GM21526 (cell line): ENCODE data around the gene MRPL27.

ENCODE experiments used
- ATAC-seq: cut with Tn5 transposase; IDR thresholded peaks from one replicate; pipeline ENCODE4 v1.9.1; 2021; ENCODE audit warnings: moderate library complexity; ENCODE audit not compliant: unreplicated experiment, low FRiP score

MRPL27 gene

DNA sequence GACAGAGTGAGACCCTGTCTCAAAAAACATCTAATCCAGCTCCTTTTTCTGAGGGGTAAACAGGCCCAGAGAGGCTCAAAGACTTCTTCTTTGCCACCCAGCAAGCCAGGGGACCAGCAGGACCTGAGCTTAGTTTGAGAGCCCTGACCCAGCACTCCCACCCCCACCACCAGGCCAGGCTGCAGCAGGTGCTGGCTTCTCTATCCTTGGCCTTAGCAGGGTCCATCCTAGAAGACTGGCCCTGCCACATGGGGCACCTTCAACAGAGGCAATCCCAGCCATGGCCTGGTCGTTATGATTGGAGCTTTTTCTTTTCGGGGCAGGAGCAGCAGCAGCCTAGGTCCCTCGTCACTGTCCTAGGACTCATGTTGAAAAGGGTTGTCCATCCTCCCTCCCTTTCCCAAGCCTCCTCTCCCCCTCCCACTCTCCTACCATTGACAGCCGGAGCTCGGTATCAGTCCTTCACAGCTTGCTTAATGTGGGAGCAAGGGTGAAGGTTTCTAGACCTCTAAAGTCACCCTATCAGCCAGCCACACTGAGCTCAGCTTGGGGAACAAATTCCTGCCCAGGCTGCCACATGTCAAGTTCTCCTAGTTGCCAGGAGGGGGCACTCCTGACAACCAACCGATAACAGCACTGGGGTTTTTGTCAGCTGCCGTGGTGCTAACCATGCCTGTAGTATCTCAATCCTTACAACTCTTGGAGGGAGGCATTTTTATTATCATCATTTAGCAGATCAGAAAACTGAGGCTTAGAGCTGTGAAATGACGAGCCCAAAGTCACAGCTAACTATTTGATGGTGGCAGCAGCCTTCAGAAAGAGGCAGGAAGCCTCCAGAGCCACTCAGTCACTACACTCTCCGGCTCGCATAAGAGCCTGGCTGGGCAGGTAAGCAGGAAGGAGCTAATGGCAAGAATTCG is 11.2 kb downstream of the MRPL27 start:
- no peak for ATAC-seq

DNA sequence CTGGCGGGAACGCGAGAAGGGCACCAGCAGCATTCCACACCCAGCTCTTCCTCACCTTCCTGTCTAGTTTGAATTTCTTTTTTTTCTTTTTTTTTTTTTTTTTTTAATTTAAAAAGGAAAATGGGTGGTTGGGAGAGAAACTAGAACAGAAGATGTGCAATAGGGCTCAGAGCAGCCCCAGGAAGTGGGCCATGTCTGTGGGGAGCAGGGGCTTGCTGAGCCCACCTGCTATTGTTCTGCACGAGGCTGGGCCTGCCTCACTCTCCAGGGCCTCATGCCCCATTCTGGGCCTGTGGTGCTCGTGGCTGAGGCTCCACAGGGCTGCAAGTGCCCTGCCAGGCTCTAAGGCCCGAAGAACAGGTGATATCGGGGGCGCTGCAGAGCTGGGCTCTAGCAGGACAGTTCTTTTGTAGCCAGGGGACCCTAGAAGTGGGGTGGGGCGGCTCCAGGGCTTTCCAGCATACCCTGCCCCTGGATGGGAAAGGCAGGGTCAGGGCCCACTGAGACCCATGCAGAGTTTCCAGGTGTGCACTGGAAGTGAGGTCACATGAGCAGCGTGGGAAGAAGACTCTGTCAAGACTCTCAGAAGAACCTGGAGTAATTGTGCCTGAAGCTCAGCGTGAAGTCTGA is 12.4 kb downstream of the MRPL27 start:
- ATAC-seq: no peak

DNA sequence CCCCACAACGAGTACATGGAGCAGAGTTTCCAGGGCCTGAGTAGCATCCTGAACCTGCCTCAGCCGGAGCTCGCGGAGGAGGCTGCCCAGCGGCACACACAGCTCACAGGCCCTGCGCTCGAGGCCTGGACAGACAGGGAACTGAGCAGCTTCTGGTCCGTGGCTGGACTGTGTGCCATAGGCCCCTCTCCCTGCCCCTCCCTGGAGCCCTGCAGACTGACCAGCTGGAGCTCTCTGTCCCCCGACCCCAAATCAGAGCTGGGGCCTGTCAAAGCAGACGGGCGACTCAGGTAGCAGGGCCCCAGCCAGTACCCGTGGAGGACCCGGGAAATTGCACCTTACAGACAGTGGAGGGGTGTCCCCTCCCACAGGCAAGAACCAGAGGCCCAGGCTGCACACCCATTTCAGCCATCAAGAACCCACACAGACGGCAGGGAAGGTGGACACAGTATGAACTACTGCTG is 13.0 kb downstream of the MRPL27 start:
- ATAC-seq: no peak

DNA sequence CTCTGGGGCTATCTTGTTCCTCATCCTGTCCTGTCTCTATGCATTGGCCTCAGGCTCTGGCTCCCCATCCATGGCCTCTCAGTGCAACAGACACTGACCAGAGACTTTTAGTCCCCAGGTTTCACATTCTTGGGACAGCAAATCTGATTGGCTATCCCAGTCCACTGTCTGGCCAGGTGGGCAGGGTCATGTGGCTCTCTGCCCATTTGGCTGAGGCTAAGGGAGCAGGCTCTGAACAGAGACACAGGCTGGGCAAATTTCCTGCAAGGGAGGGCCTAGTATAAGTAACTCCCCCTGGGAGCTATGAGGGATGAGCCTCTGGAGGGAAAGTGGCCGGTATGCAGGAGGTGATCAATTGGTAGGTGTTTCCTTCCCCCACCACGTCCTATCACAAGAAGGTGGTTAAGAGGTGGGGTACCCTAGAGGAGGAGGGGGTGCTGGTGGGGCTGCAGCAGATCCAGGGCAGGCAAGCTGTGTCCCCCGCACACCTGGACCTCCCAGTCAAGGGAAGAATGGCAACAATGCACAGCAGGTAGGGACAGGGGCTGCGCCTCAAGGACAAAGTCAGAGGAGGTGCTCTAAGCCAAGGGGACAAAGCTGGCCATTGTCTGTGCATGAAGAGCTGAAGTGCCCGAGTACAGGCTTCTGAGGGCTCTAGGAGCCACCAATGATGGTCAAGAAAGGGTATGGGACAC is 13.8 kb downstream of the MRPL27 start:
- no peak for ATAC-seq

DNA sequence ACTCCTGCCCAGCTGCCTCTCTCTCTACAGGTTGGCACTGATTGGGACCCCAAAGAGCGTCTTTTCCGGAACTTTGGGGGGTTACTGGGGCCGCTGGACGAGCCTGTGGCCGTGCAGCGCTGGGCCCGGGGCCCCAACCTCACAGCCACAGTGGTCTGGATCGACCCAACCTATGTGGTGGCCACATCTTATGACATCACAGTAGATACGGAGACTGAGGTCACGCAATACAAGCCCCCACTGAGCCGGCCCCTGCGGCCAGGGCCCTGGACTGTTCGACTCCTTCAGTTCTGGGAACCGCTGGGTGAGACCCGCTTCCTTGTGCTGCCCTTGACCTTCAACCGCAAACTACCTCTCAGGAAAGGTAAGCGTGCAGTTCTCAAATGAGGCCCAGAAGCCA is 14.8 kb downstream of the MRPL27 start:
- no peak for ATAC-seq

DNA sequence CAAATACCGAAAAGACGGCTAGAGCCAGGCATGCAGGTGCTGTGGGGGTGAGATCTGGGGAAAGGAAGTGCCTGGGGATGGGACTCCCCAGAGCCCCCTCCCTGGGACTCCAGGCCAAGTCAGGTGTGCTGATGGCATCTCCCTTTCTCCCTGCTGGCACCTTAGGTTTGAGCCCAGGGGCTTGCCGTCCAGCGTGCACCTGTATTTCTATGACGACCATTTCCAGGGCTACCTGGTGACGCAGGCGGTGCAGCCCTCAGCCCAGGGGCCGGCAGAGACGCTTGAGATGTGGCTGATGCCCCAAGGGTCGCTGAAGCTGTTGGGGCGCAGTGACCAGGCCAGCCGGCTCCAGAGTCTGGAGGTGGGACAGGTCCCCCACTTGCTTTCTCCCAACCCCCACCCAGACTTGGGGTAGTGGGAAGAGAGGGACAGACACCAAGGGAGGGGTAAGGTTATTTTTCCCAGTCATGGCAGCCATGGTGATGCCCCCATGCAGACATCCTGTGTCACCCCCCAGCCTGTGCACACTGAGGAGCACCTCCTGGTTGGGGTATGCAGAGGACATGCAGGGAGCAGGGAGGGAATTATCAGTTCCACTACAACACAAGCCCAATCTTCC is 16.0 kb downstream of the MRPL27 start:
- no peak for ATAC-seq

DNA sequence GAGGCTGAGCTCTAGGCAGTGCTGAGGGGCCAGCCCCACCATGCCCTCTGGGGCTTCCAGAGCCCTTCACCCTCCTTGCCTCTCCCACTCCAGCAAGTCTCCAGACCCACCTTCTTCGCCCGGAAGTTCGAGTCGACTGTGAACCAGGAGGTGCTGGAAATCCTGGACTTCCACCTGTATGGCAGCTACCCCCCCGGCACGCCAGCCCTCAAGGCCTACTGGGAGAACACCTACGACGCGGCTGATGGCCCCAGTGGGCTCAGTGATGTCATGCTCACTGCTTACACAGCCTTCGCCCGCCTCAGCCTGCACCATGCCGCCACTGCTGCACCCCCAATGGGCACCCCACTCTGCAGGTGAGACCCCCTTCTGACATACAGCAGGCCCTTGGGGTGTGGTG is 16.6 kb downstream of the MRPL27 start:
- ATAC-seq: no peak

DNA sequence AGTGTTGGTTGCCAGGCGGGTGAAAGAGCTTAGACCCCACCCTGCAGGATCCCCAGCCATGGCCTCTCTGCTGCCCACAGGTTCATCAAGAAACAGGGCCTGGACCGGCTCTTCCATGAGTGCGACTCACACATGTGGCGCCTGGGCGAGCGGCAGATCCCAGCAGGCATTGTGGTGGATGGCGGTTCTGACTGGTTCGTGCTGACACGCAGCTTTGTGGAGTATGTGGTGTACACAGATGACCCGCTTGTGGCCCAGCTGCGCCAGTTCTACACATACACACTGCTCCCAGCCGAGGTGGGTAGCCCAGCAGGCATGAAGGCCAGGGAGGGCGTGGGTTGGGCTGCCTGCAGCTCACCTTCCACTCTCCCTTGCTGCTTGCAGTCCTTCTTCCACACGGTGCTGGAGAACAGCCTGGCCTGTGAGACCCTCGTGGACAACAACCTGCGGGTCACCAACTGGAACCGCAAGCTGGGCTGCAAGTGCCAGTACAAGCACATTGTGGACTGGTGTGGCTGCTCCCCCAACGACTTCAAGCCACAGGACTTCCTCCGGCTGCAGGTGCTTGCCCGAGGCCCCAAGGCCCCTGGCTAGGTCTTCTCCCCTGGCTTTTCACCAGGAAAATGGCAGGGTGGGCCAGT is 17.2 kb downstream of the MRPL27 start:
- no peak for ATAC-seq

DNA sequence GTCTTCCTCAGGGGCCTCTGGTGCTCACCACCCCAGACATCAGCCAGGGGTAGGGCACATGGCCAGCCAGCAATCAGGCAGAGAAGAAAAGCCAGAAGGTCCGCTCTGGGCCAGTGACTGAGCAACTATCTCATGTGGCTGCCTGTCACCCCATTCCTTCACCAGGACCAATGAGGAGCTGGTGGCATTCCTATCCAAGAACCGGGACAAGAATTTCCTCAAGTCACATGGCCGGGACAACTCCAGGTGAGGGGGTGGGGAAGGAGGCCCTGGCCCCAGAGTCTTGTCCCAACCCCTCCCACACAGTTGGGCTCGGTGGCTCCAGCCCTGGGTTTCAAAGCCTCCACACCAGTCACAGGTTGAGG is 17.7 kb downstream of the MRPL27 start:
- ATAC-seq: no peak

DNA sequence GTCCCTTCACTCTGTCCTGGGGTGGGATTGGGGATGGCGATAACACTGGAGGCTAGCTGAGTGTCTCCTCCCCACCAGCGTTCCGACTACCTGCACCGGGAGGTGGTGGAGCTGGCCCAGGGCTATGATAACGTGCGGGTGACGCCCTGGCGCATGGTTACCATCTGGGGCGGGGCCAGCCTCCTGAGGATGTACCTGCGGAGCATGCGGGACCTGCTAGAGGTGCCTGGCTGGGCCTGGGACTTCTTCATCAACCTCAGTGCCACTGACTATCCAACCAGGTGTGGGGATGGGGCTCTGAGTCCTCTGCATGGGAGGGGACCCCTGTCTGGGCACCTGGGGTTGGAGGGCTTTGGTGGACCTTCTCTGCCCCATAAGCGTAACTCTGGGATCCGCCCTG is 18.2 kb downstream of the MRPL27 start:
- ATAC-seq: no peak

DNA sequence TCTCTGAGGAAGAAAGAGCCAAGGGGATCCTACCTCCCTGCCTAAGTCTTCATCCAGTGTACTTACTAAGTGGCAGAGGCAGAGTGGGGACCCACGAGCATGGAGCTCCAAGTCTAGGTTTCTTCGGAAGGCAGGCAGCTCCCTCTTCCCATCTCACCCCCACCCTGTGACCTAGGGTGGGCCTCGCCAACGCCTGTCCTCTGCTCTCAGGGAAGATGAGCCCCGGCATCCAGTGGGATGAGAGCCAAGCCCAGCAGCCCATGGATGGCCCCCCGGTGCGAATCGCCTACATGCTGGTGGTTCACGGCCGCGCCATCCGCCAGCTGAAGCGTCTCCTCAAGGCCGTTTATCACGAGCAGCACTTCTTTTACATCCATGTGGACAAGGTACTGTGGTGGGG is 18.8 kb downstream of the MRPL27 start:
- no peak for ATAC-seq

DNA sequence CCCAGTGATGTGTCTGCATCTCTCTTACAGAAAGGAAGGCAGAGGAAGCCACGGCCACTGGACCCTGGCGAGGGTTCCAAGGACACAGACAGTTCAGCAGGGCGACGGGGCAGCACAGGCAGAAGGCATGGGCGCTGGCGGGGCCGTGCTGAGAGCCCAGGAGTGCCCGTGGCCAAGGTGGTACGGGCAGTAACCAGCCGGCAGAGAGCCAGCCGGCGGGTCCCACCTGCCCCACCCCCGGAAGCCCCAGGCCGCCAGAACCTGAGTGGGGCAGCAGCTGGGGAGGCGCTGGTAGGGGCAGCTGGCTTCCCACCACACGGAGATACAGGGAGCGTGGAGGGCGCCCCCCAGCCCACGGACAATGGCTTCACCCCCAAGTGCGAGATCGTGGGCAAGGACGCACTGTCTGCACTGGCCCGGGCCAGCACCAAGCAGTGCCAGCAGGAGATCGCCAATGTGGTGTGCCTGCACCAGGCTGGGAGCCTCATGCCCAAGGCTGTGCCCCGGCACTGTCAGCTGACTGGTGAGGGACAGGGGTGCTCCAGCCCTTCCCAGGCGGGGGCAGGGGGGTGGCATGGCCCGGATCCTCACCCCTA is 19.3 kb downstream of the MRPL27 start:
- ATAC-seq: no peak

DNA sequence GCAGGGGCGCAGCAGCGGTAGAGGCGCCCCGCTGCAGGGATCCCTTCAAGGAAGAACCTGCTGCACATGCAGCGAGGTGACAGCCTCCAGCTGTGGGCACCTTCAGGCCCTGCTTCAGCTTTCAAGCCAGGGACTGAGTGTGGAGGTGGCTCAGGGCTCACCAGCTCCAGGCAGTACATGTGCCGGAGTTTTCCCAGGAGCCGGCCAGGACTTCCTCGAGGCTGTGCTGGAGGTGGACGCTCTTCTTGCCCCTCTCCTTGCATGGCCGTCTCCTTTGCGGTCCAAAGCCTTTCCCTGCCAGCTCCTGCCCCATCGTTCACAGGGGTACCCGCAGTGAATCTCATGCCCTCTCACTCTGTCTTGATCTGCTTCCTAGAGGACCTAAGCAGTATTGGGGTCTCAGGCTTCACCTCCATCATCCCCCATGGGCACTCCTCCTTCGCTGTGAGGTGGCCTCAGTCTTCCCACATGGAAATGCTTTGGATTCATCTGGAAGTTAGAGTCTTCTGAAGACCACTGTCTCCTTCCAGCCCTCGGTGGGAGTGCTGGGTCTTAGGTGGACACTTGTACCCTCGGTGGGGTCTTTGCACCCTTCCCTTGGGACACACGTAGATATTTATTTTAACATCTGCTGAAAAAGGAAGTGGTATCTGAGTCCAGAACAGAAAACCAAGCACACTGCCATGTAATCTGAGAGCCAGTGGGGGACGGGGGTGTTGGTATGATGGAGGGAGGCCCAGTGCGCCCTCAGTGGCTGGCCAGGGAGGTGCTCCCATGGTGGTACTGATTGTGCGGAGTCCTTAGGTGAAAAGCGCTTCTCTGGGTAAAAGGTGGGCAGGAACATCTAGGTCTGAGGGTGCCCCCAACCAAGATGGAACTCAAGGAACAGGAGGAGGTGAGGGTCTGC is 20.0 kb downstream of the MRPL27 start:
- ATAC-seq: no peak

DNA sequence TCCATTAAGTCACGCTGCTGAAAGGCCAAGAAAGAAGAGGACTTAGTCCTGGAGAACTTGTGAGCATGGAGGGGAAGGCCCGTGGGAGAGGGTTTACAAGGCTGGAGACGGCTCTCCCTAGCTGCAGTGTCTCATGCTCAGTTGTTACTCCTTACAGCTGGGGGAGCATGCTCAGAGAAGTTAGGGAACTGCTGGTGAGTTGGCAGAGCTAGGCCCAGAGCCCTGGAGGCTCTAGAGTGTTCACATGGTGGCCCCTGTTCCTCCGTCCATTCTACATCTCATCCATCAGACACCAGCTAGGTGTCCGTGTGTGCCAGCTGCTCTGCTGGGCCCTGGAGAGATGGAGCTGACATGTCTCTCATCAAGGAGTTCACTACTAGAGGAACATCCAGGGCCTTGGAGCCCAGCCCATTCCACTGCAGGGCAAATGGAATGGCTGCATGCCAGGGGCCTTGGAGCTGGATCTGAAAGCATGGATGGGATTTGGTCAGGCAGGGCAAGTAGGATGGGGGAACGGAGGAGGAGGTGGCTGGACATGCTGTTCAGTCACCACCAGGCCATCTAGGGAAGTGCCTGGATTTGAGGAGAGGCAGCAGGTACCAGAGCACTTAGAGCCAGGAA is 20.8 kb downstream of the MRPL27 start:
- no peak for ATAC-seq

DNA sequence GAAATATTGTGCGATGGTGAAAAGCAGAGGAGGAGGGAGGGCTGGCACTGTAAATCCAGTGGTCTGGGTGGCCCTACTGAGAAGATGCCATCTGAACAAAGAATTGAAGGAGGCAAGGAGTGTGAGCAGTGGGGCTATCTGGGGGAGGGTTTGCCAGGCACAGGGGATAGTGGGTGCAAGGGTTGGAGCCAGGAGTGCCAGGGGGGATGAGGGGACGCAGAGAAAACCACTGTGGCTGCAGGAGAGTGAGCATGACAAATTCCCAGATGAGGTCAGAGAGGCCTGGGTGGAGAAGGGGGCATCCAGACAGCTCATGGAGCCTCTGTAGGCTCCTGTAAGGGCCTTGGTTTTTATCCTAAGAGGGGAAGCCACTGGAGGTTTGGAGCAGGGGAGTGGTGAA is 22.3 kb downstream of the MRPL27 start:
- ATAC-seq: no peak

DNA sequence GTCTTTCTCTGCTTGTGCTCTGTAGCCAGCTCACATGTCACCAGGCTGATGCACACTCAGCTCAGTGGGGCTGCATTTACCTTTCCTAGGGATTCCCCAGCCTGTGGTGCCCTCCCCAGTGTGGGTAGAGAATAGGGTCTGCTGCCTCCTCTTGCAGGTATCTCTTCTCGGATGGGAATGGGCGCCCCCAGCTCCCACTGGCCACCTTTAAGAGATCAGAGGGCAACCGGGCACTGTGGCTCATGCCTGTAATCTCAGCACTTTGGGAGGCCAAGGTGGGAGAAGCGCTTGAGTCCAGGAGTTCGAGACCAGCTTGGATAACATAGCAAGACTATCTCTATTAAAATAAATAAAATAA is 23.8 kb downstream of the MRPL27 start:
- no peak for ATAC-seq

DNA sequence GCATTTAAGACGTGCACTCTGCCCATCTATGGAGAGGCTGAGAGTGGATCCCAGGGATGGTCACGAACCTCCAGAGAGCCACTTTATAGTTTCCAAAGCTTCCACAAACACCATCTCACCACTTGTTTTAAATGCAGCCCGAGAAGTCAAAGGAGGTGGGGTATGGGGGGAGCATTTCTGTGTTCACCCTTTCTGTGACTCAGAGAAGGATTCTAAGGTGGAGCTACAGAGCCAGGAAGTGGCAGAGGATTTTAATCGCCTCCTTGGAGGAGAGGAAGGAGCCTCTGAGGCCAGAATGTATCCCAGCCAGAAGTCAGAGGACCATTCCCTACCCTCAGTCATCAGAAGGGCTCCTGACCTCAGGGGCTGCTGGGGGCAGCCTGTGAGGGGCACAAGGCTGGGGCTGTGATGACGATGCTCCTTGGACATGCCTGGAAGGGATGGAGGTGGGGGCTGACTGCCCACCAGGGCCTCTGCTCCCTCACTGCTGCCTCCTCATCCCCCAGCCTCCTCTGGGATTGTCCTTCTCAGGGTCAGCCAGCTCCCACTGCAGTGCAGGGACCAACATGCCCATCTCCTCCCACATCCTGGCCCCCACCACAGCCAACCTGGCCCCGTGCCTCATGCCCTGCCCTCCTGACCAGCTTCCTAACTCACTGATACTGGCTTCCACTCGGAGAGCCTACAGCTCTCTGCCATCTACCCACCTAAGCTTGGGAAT is 24.3 kb downstream of the MRPL27 start:
- ATAC-seq: no peak

DNA sequence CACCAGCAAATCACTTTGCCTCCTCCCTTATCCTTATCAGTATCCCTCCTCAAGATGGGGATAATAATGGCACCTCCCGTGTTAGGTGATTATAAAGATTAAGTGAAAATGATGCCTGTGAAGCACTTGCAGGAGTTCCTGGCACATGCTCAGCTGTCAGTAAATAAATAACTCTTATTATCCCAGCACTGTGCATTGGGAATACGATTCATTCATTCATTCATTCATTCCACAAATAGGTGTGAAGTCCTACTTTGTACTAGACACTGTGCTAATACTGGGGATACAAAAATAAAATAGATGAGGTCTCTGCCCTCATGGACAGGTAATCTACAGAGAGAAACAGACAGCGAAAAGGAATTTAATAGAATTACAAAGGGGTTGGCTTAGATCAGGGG is 25.1 kb downstream of the MRPL27 start:
- ATAC-seq: no peak
